ENCODE results near the gene CAVIN2.

Gene CAVIN2

DNA sequence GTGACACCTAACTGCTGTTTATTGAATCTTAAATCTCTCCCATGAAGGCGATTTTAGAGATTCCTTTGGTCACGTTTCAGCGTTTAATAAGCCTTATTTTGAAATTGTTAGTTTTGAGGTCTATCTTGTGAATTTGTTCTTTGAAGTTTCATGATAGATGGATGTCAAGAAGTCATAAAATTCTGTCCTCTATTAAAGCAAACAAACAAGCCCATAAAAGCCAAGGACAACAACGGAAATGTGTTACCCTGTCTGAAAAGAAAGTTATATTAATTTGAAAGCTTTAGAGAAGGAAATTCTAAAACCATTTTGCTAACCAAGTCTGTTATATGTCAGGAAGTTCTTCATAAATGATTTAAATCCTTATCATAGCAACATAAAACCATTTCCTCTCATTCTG, 7.0 kb upstream of the CAVIN2 start:
- Histone ChIP-seq H2AFZ (ENCODE audit: low read length) (no peak overlapping the region), H3K9me2 (ENCODE audit: low read depth, low read length) (no peaks in the 10 kb centered on the region), H3K4me2 (ENCODE audit: low read length) (no peak overlapping the region), H3K9me3 (ENCODE audit: low read length) (no peaks in the 10 kb centered on the region), H3F3A (ENCODE audit: insufficient read depth, low read length) (no peaks in the 10 kb centered on the region), H3K4me3 (ENCODE audit: low read depth, low read length, poor library complexity, severe bottlenecking) (no peak overlapping the region), H3K36me3 (ENCODE audit: insufficient read depth, low read length) (no peaks in the 10 kb centered on the region), H4K20me1 (ENCODE audit: insufficient read depth, low read length) (no peaks in the 10 kb centered on the region), H3K4me1 (ENCODE audit: insufficient read depth, low read length, severe bottlenecking) (no peaks in the 10 kb centered on the region), H3K27me3 (ENCODE audit: insufficient read depth, low read length) (no peaks in the 10 kb centered on the region), H3K79me2 (ENCODE audit: insufficient read depth, low read length) (no peaks in the 10 kb centered on the region), H3K27ac (ENCODE audit: low read depth, low read length, poor library complexity, severe bottlenecking) (no peak overlapping the region), H3K9ac (ENCODE audit: low read length) (no peak overlapping the region)
- TF ChIP-seq, protein P1, sequence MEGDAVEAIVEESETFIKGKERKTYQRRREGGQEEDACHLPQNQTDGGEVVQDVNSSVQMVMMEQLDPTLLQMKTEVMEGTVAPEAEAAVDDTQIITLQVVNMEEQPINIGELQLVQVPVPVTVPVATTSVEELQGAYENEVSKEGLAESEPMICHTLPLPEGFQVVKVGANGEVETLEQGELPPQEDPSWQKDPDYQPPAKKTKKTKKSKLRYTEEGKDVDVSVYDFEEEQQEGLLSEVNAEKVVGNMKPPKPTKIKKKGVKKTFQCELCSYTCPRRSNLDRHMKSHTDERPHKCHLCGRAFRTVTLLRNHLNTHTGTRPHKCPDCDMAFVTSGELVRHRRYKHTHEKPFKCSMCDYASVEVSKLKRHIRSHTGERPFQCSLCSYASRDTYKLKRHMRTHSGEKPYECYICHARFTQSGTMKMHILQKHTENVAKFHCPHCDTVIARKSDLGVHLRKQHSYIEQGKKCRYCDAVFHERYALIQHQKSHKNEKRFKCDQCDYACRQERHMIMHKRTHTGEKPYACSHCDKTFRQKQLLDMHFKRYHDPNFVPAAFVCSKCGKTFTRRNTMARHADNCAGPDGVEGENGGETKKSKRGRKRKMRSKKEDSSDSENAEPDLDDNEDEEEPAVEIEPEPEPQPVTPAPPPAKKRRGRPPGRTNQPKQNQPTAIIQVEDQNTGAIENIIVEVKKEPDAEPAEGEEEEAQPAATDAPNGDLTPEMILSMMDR (IDR thresholded peaks at IDR 0.05; ENCODE audit: low read length) = no peak
- TF ChIP-seq EZH2 (IDR thresholded peaks at IDR 0.05; ENCODE audit: borderline replicate concordance, low read length) = no peak

DNA sequence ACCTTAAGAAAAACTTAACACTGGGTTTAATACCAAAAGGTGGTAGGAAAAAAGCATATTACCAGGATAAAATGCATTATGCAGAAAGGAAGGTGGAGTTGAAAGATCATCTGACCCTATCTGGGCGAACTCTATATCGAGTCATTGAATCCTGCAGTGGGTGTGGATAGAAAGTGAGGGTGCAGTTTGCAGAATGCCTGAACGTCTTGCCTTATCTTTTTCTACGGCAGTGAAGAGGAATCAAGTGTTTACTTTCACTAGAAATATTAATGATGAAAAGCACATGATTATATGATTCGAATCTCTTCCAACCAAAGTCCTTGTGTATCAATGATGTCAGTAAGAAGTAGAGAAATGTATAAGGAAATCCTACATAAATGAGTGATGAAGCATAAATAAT, 4.3 kb upstream of the CAVIN2 start:
- Histone ChIP-seq H3K9me2 (ENCODE audit: low read depth, low read length) (no peaks in the 10 kb centered on the region), H3K4me1 (ENCODE audit: insufficient read depth, low read length, severe bottlenecking) (no peaks in the 10 kb centered on the region)

GRCh38 chr2:191848771-191849767, 2.2 kb upstream of the CAVIN2 start:
- Histone ChIP-seq H3K36me3 (ENCODE audit: insufficient read depth, low read length) (no peaks in the 10 kb centered on the region), H3K27ac (ENCODE audit: low read depth, low read length, poor library complexity, severe bottlenecking) (no peak overlapping the region), H3K9ac (ENCODE audit: low read length) (no peak overlapping the region), H3K27me3 (ENCODE audit: insufficient read depth, low read length) (no peaks in the 10 kb centered on the region), H2AFZ (ENCODE audit: low read length) (no peak overlapping the region), H3K79me2 (ENCODE audit: insufficient read depth, low read length) (no peaks in the 10 kb centered on the region), H3K4me1 (ENCODE audit: insufficient read depth, low read length, severe bottlenecking) (no peaks in the 10 kb centered on the region), H4K20me1 (ENCODE audit: insufficient read depth, low read length) (no peaks in the 10 kb centered on the region), H3K9me2 (ENCODE audit: low read depth, low read length) (no peaks in the 10 kb centered on the region), H3K4me3 (ENCODE audit: low read depth, low read length, poor library complexity, severe bottlenecking) (no peak overlapping the region), H3K4me2 (ENCODE audit: low read length) (no peak overlapping the region), H3F3A (ENCODE audit: insufficient read depth, low read length) (no peaks in the 10 kb centered on the region), H3K9me3 (ENCODE audit: low read length) (no peaks in the 10 kb centered on the region)
- no peak for TF ChIP-seq EZH2 (IDR thresholded peaks at IDR 0.05; ENCODE audit: borderline replicate concordance, low read length)
- TF ChIP-seq, protein P1 (IDR thresholded peaks at IDR 0.05; ENCODE audit: low read length) = no peak

More for the DNA sequence above, 4.3 kb upstream of the CAVIN2 start:
- Histone ChIP-seq H3K9me3 (ENCODE audit: low read length) (no peaks in the 10 kb centered on the region), H4K20me1 (ENCODE audit: insufficient read depth, low read length) (no peaks in the 10 kb centered on the region), H3K27me3 (ENCODE audit: insufficient read depth, low read length) (no peaks in the 10 kb centered on the region), H3F3A (ENCODE audit: insufficient read depth, low read length) (no peaks in the 10 kb centered on the region), H3K27ac (ENCODE audit: low read depth, low read length, poor library complexity, severe bottlenecking) (no peak overlapping the region), H3K4me2 (ENCODE audit: low read length) (no peak overlapping the region), H3K36me3 (ENCODE audit: insufficient read depth, low read length) (no peaks in the 10 kb centered on the region), H3K4me3 (ENCODE audit: low read depth, low read length, poor library complexity, severe bottlenecking) (no peak overlapping the region), H3K79me2 (ENCODE audit: insufficient read depth, low read length) (no peaks in the 10 kb centered on the region), H3K9ac (ENCODE audit: low read length) (no peak overlapping the region), H2AFZ (ENCODE audit: low read length) (no peak overlapping the region)
- TF ChIP-seq, protein P1 (IDR thresholded peaks at IDR 0.05; ENCODE audit: low read length) = no peak
- no peak for TF ChIP-seq EZH2 (IDR thresholded peaks at IDR 0.05; ENCODE audit: borderline replicate concordance, low read length)

Data from OCI-LY1 (cell line).